Femur (tissue), 1 donor: ENCODE data around the gene OR14I1.

Experiments
- DNase-seq: peaks from one replicate; pipeline ENCODE4 v3.0.0-alpha.2; 2017

Gene OR14I1

GRCh38 chr1:248702714-248703113, at the start of gene OR14I1:
Gene OR14I1, minus strand, starts transcription at chr1:248702766.
- no peak for DNase-seq

- no peak for DNase-seq
Measured at GRCh38 chr1:248751635-248752034, 49.1 kb upstream of the OR14I1 start.

GRCh38 chr1:248751142-248751541, 48.6 kb upstream of the OR14I1 start:
- DNase-seq: no peak

- DNase-seq: no peak
Measured at GRCh38 chr1:248750496-248750895, 47.9 kb upstream of the OR14I1 start.

- DNase-seq: no peak
Measured at GRCh38 chr1:248748211-248748610, 45.6 kb upstream of the OR14I1 start.

GRCh38 chr1:248740876-248741275, 38.3 kb upstream of the OR14I1 start:
- no peak for DNase-seq

- DNase-seq: no peak
Measured at GRCh38 chr1:248739572-248740205, 37.1 kb upstream of the OR14I1 start.

GRCh38 chr1:248737457-248737856, 34.9 kb upstream of the OR14I1 start:
- DNase-seq: no peak

- no peak for DNase-seq
Measured at GRCh38 chr1:248736977-248737376, 34.4 kb upstream of the OR14I1 start.

GRCh38 chr1:248733566-248733965, 31.0 kb upstream of the OR14I1 start:
- no peak for DNase-seq

GRCh38 chr1:248730507-248731335, 28.2 kb upstream of the OR14I1 start:
- DNase-seq: no peak

GRCh38 chr1:248714248-248714647, 11.7 kb upstream of the OR14I1 start:
- DNase-seq: no peak

GRCh38 chr1:248710305-248710900, 7.8 kb upstream of the OR14I1 start:
- DNase-seq: no peak

GRCh38 chr1:248704606-248705005, 2.0 kb upstream of the OR14I1 start:
- no peak for DNase-seq

- no peak for DNase-seq
Measured at GRCh38 chr1:248703674-248704073, 1.1 kb upstream of the OR14I1 start.

GRCh38 chr1:248699099-248699498, 3.5 kb downstream of the OR14I1 start:
- DNase-seq: no peak

- no peak for DNase-seq
Measured at GRCh38 chr1:248697907-248698306, 4.7 kb downstream of the OR14I1 start.

GRCh38 chr1:248696774-248697173, 5.8 kb downstream of the OR14I1 start:
- DNase-seq: no peak

- DNase-seq: no peak
Measured at GRCh38 chr1:248696261-248696660, 6.3 kb downstream of the OR14I1 start.

GRCh38 chr1:248695451-248696132, 7.0 kb downstream of the OR14I1 start:
- no peak for DNase-seq

- no peak for DNase-seq
Measured at GRCh38 chr1:248691567-248692155, 10.9 kb downstream of the OR14I1 start.

GRCh38 chr1:248688527-248689298, 13.9 kb downstream of the OR14I1 start:
- no peak for DNase-seq
